ENCODE results near the gene FMR1. TPM values are rescaled to one million over a fixed set of nuclear protein-coding genes. Genes with fewer than 3 reads are reported as not detected.

The FMR1 gene
- total and polyA plus RNA-seq, 2 donors (not counting 3 experiments of a cell fraction or from before 2014, with no cell fraction given), result 8.8 to 36.4 TPM

GRCh38 chrX:147908106-147908505 lies 3.6 kb upstream of the FMR1 start:
- BruUV-seq (replicated peaks), result no TSS peak
- Histone ChIP-seq H4K20me1 (replicated peaks; ENCODE audit: control insufficient read depth, extremely low read depth, insufficient read depth, low read length) (no peaks in the 10 kb centered on the region), H3K9me3 (replicated peaks; ENCODE audit: control insufficient read depth, insufficient read depth, low read length) (no peaks in the 10 kb centered on the region), H3K79me2 (ENCODE audit: control insufficient read depth, insufficient read depth, low read length) (peaks cover 9% of the 10 kb centered on the region), H3K9ac (replicated peaks; ENCODE audit: extremely low read depth, insufficient read depth, low read length) (no peak overlapping the region), H2AFZ (ENCODE audit: low read depth, low read length) (no peak overlapping the region), H3K9me1 (replicated peaks; ENCODE audit: control insufficient read depth, extremely low read depth, insufficient read depth, low read length) (no peaks in the 10 kb centered on the region), H3K4me1 (ENCODE audit: control insufficient read depth, extremely low read depth, insufficient read depth, low read length) (peaks cover 3% of the 10 kb centered on the region), H3K36me3 (ENCODE audit: control insufficient read depth in 2 of 2, extremely low read depth in 1 of 2, insufficient read depth in 2 of 2, low read length in 2 of 2) (no peaks in the 10 kb centered on the region), H3K4me2 (ENCODE audit: insufficient read depth, low read length) (no peak overlapping the region), H3K27me3 (ENCODE audit: control insufficient read depth in 2 of 2, insufficient read depth in 2 of 2, low read length in 2 of 2) (no peaks in the 10 kb centered on the region), H3K27ac (ENCODE audit: insufficient read depth, low read depth, low read length) (no peak overlapping the region), H3K4me3 (replicated peaks in 1 of 3; ENCODE audit: insufficient read depth in 1 of 3, low read depth in 1 of 3, low read length in 3 of 3) (no peak overlapping the region)
- intact Hi-C loops (cut with micrococcal nuclease), result no loop called here
- FAIRE-seq (no peak), DNase-seq (ENCODE audit: low read depth, low spot score) (no peak)
- no peak for TF ChIP-seq JUN (IDR thresholded peaks at IDR 0.05; ENCODE audit: borderline replicate concordance, insufficient read depth, insufficient read length, low read depth)
- TF ChIP-seq FOS (IDR thresholded peaks at IDR 0.05; ENCODE audit: borderline replicate concordance, insufficient read depth, low read length), result no peak
- no peak for TF ChIP-seq MYC (IDR thresholded peaks at IDR 0.05; ENCODE audit: low read depth, low read length)
- no peak for TF ChIP-seq POLR2A (IDR thresholded peaks at IDR 0.05; ENCODE audit: low read depth, low read length)
- no peak for TF ChIP-seq CTCF (IDR thresholded peaks at IDR 0.05; ENCODE audit: extremely low read depth in 1 of 2, insufficient read depth in 1 of 2, low read depth in 1 of 2, low read length in 2 of 2)
- TF ChIP-seq GATA2 (IDR thresholded peaks at IDR 0.05; ENCODE audit: insufficient read depth, insufficient read length, low read depth, low read length), result no peak
- no peak for TF ChIP-seq EZH2 (IDR thresholded peaks at IDR 0.05; ENCODE audit: borderline replicate concordance, low read depth, low read length, severe bottlenecking)
- TF ChIP-seq POLR2AphosphoS5 (IDR thresholded peaks at IDR 0.05; ENCODE audit: insufficient read depth, low read depth, low read length), result no peak
- TF ChIP-seq MAX (IDR thresholded peaks at IDR 0.05; ENCODE audit: insufficient read depth, insufficient read length), result no peak
- ChIA-PET POLR2A (no interaction called here), CTCF (interaction anchor here (0.6 kb wide), 1 partner anchor 15 kb away, joined by 3 read pairs; no protein-coding TSS in a partner anchor)
- dilution Hi-C loops (cut with MboI; ENCODE audit: extremely low pct_ligation_motif_present, low sequenced_read_pairs), result no loop called here
